ENCODE results near the gene RAB30.
A peak's percentile ranks its signal among the peaks of the same experiment; 100 is the strongest.

The RAB30 gene

DNA sequence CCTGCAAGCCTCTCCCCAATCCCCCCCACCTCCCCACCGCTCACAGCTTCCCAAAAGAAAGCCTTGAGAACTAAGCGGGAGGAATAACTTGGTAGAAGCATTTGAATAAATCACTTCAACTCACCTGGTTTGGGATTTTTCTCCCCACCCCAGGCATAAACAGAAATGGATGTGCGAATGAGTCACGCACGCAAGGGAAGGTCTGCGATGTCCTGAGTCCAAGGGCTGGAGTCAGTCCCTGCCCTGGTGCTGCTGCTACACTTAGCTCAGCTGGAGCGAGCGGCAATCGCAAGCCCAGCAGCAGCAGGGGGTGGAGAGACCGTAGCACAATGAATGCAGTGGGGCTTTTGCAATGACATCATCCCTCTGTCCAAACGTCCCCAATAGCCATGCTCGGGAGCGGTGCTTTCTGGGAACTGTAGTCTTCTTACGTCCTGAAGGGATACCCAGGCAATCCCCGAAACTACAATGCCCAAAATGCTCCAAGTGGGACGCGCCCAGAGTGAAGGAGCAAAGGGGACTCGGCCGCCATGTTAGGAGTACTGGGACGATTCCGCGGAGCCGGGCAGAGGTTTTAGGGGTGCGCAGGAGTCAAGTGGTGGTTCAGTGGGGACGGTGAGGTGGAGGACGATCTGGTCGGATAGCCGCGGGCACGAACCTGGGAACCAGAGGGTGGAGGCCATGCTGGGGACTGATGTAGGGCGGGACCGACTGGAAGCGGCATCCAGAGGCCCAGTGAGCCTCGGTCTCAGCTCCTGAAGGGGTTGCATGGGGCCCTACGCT is at the start of gene RAB30:
TSS of gene RAB30 (minus strand) at position 331 of the 783 bp plus-strand sequence. CDS start 74,581 bp downstream, outside the sequence.
- DNase-seq, result peak; percentile 94

DNA sequence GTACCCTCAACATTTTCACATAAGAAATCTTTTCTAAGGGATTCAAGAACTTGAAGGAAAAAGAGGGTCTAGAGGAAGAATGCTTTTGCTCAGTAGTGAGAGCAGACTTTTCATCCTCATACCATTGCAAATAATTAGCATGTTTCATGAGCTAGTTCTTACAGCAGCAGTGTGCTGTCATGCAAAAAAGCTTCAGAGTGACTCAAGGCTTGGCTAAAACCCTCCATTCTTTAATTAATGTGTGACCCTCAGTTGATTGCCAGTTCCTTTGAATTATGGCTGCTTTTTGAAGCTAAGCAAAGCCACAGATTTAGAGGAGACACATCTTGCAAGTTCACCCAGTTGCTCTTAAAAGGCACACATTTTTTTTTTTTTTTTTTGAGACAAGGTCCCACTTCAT is 48.6 kb upstream of the RAB30 start:
- DNase-seq, result no peak

DNA sequence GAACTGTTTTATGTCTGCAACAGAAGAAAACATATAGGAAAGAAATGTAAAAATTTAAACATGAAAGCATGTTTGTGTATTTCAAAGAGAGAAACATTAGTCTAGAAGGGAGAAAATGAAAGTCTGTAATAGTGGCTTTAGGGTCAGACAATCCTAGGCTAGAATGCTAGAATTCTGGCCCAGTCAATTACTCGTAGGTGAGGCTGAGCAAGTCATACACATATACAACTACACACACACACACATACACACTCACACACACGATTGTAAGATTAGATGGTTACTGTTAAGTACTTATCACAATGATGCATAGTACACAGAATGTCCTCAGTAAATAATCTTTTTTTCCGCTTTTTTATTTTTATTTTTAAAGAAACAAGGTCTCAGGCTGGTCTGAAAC is 47.5 kb upstream of the RAB30 start:
- DNase-seq, result no peak

GRCh38 chr11:83118814-83119213 is 47.1 kb upstream of the RAB30 start:
- no peak for DNase-seq

DNA sequence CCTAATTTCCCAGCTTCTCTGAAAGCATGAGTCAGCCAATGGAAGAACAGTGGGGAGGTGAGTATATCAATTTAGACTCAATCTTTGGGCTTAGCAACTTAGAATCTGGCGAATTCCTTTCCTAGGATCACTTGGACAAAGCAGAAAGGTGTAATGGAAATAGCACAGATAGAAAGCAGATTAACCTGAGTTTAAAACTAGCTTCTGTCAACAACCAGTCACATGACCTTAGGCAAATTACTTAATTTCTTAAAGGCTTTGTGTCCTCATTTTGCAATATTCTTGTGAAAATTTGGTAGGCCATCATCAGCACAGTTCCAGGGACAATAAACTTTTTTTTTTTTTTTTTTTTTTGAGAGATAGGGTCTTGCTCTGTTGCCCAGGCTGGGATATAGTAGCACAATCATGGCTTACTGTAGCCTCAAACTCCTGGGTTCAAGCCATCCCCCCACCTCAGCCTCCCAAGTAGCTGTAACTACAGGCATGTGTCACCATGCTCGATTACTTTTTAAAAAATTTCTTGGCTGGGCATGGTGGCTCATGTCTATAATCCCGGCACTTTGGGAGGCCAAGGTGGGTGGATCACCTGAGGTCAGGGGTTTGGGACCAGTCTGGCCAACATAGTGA is 44.4 kb upstream of the RAB30 start:
- DNase-seq, result no peak

DNA sequence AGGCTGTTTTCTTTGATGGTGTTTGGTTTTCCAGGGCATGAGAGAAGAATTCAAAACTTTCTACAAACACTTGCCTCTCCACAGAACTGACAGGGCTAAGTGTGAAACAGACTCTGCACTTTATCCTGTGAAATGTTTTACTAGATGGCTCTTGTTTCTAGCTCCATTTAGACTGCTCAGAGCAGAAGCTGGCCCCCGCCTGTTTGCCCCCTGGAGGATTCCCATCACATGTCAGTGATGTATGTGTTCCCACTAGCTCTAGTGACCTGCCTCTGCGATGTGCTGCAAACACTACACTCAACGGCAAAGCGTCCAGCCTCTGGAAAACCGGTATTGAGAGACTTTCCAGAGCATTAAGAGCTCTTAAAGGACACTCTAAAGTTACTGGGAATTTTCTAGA is 43.9 kb upstream of the RAB30 start:
- DNase-seq, result no peak

DNA sequence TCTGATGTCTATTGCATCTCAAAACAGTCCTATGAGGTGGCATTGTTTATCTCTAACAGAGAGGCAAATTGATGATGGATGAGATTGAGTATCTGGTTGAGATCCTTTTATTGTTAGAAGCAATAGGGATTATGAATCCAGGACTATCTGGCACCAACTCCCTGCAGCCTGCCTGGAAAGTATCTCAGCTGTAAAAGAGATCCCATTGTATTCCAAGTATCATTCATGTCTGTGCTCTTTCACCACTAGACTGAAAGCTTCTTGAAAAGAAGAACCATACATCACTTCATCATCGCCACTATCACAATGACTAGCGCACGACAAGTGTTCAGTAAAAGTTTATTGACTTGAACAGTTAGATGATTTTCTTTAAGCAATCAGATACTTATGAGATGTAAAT is 43.3 kb upstream of the RAB30 start:
- DNase-seq, result no peak

- no peak for DNase-seq
Observed at GRCh38 chr11:83112886-83113285, 41.2 kb upstream of the RAB30 start.

GRCh38 chr11:83105168-83105567 is 33.5 kb upstream of the RAB30 start:
- no peak for DNase-seq

DNA sequence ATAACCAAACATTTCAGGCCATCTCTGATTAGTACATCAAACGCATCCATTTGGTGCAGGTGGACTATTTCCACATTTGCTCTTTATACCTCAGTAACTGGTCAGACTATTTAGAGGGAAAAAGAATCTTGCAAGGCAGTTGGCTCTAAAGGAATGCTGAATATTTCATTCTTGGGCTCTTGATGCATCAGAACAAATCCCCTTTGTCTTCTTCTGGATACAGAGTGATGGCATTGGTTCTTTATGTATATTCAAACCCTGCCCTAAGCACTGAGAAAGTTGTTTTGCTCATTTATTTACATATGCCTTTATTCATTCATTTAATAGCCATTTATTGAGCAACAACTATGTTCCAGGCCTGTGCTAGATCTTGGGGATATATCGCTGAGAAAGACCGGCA is 31.1 kb upstream of the RAB30 start:
- DNase-seq, result no peak

- no peak for DNase-seq
Observed at GRCh38 chr11:83097429-83098075, 25.9 kb upstream of the RAB30 start.

GRCh38 chr11:83093634-83094033 is 21.9 kb upstream of the RAB30 start:
- no peak for DNase-seq

GRCh38 chr11:83092488-83093384 is 21.0 kb upstream of the RAB30 start:
- DNase-seq, result no peak

GRCh38 chr11:83088965-83089364 is 17.3 kb upstream of the RAB30 start:
- no peak for DNase-seq

- no peak for DNase-seq
Observed at GRCh38 chr11:83087035-83087434, 15.3 kb upstream of the RAB30 start.

GRCh38 chr11:83079820-83080219 is 8.1 kb upstream of the RAB30 start:
- DNase-seq, result no peak

DNA sequence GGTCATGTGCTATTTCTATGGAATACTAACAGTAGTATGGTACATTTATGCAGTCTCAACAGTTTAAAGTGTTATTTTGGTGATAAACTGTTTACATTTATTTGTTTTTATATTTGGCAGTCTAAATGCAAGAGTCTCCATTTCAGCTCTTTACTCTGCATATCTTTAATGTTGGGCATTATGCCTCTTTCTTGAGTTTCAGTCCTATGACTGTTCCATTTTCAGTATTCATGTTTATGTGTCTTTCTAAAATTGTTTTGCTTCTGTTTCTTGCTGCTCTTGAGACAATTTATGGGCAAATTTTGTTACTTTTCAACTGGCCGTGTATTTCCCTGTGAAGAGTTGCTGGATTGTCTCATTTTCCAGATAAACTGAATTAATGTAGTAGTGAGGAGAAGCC is 6.6 kb upstream of the RAB30 start:
- no peak for DNase-seq

DNA sequence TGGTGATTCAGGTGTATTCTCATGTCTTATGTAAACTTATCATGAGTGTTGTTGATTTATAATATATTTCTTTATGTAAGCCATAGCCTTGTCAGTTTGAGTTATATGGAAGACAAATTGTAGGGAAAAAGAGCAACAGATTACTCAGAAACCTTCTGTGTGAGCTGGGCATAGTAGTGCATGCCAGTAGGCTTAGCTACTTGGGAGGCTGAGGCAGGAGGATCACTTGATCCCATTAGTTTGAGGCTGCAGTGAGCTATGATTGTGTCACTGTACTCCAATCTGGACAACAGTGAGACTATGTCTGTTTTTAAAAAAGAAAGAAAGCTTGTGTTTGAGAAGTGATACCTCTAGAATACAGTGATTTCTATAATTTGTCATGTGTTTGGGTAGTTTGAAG is 2.2 kb upstream of the RAB30 start:
- no peak for DNase-seq

DNA sequence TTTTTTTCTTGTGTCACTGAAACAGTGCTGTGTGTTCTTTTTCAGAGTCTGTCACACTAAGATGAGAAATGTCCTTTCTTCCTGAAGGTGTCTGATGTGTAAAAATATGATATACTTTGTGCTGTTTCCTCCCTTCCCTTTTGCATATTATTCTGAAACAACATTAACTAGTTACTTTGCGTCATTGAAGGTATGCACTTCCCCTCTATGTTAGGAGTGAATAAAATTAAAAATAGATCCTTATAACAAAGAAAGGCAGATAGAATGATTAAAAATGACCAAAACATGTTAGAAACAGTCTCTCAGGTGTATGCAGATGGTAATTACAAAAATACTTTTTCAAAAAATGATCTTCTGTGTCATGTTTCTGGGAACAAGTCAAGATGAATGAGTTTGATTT is 1.6 kb upstream of the RAB30 start:
- no peak for DNase-seq

- no peak for DNase-seq
Observed at GRCh38 chr11:83072350-83073242, 899 bp upstream of the RAB30 start.

GRCh38 chr11:83070731-83071566 is 748 bp downstream of the RAB30 start:
- peak; percentile 34 for DNase-seq

Data from stimulated activated naive CD4-positive, alpha-beta T cell treated with Interleukin-2 at 50 U/mL for 16 hours (primary cell).